Urinary bladder (tissue), 4 donors: ENCODE measurements around the gene KRTAP19-4. TPM values are rescaled to one million over a fixed set of nuclear protein-coding genes. Genes with fewer than 3 reads are reported as not detected.

Experiments used
- DNase-seq: peaks from one replicate; pipeline ENCODE4 v3.0.0-alpha.2; 2015; ENCODE audit errors: extremely low spot score
- H3K27ac ChIP-seq: one replicate; pipeline ENCODE4 v1.5.1; 2013; ENCODE audit warnings: low read depth, mild to moderate bottlenecking, moderate library complexity
- H3K36me3 ChIP-seq: one replicate; pipeline ENCODE4 v1.6.1; 2013; ENCODE audit warnings: mild to moderate bottlenecking, moderate library complexity; ENCODE audit not compliant: insufficient read depth
- H3K4me1 ChIP-seq: one replicate; pipeline ENCODE4 v1.6.1; 2013; ENCODE audit warnings: mild to moderate bottlenecking, moderate library complexity; ENCODE audit not compliant: insufficient read depth
- H3K4me3 ChIP-seq: one replicate; pipeline ENCODE4 v1.5.1; 2013; ENCODE audit warnings: low read depth, low read length
- WGBS: extraction: QIAGEN DNeasy Blood & Tissue Kit; methylation state at CpG from one replicate; pipeline ENCODE4 v1.1.7; 2013; 5-methylcytosine and 5-hydroxymethylcytosine counted together
- polyA plus RNA-seq: library from polyadenylated mRNA; stranded (reverse); fragments of 200-250 nt; gene quantifications from one replicate; pipeline ENCODE4 v1.2.3, GENCODE V29; 2013
- small RNA-seq: library from RNA; depleted of rRNA; stranded (forward); fragments of <200 nt; gene quantifications from one replicate; pipeline ENCODE3, GENCODE V24; 2014
- total RNA-seq: library from RNA; depleted of rRNA; stranded (reverse); fragments of >200 nt; gene quantifications from one replicate; pipeline ENCODE4 v1.2.3, GENCODE V29; 2014
- donor health status: healthy with polysubstance abuse.
- donor health status: healthy.

The KRTAP19-4 gene
- total and polyA plus RNA-seq, 2 donors: not detected

- 45% methylated on average over 6 of the region's 6 CpGs for WGBS
- H3K36me3 ChIP-seq: no peaks in the 10 kb centered on the region
Observed at GRCh38 chr21:30468900-30469714, 27.9 kb downstream of the KRTAP19-4 start.

GRCh38 chr21:30463713-30464112, 33.3 kb downstream of the KRTAP19-4 start:
- no peaks in the 10 kb centered on the region for H3K36me3 ChIP-seq
- no peak overlapping the region for H3K4me3 ChIP-seq
- no peaks in the 10 kb centered on the region for H3K4me1 ChIP-seq
- no peak overlapping the region for H3K27ac ChIP-seq
- DNase-seq: no peak
- WGBS: 50% methylated on average over 3 of the region's 3 CpGs

More at GRCh38 chr21:30468900-30469714, 27.9 kb downstream of the KRTAP19-4 start:
- no peak overlapping the region for H3K4me3 ChIP-seq
- no peak for DNase-seq
- H3K4me1 ChIP-seq: no peaks in the 10 kb centered on the region
- H3K27ac ChIP-seq: no peak overlapping the region

DNA sequence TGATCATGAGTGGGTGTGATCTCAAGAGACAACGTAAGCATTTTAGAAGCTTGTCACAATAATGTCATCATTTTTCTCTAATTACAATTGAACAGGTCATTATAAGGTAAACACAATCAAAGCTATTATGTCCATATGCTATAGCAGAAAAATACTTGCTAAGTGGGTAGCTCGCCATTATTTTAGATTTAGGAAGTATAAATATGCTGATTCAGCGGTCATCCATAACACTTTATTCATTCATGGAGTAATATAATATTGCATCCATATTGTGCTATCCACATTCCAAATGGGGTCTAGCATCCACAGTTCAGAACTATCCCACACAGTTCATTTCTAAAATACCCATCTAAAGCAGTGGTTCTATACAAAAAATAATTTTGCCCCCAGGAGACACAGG, 48.5 kb downstream of the KRTAP19-4 start:
- H3K27ac ChIP-seq: no peak overlapping the region
- DNase-seq: no peak
- no peak overlapping the region for H3K4me3 ChIP-seq
- 93% methylated on average over 3 of the region's 3 CpGs for WGBS
- H3K4me1 ChIP-seq: no peaks in the 10 kb centered on the region
- no peaks in the 10 kb centered on the region for H3K36me3 ChIP-seq

GRCh38 chr21:30447056-30447455, 49.9 kb downstream of the KRTAP19-4 start:
- no peak overlapping the region for H3K4me3 ChIP-seq
- H3K4me1 ChIP-seq: no peaks in the 10 kb centered on the region
- no peak overlapping the region for H3K27ac ChIP-seq
- H3K36me3 ChIP-seq: no peaks in the 10 kb centered on the region
- DNase-seq: no peak
- 57% methylated on average over 4 of the region's 4 CpGs for WGBS

Small RNAs within 50 kb of the gene (small RNA-seq; reads per million reads assigned to genes)
- gene AP000567.1 (not detected), gene KRTAP19-10P (not detected), gene KRTAP19-11P (not detected), gene KRTAP19-9P (not detected)

Other genes with a start within 250 kb of the KRTAP19-4 start
- not detected for gene KRTAP24-1, start 214.2 kb downstream of the KRTAP19-4 start, total RNA-seq
- gene KRTAP24-1, start 214.2 kb downstream of the KRTAP19-4 start, polyA plus RNA-seq: not detected
- not detected for gene KRTAP25-1, start 207.7 kb downstream of the KRTAP19-4 start, total RNA-seq
- not detected for gene KRTAP25-1, start 207.7 kb downstream of the KRTAP19-4 start, polyA plus RNA-seq
- gene KRTAP26-1, start 176.8 kb downstream of the KRTAP19-4 start, total RNA-seq: not detected
- not detected for gene KRTAP26-1, start 176.8 kb downstream of the KRTAP19-4 start, polyA plus RNA-seq
- not detected for gene KRTAP27-1, start 159.5 kb downstream of the KRTAP19-4 start, total RNA-seq
- gene KRTAP27-1, start 159.5 kb downstream of the KRTAP19-4 start, polyA plus RNA-seq: not detected
- not detected for gene KRTAP23-1, start 148.6 kb downstream of the KRTAP19-4 start, total RNA-seq
- not detected for gene KRTAP23-1, start 148.6 kb downstream of the KRTAP19-4 start, polyA plus RNA-seq
- not detected for gene KRTAP13-2, start 124.9 kb downstream of the KRTAP19-4 start, total RNA-seq
- not detected for gene KRTAP13-2, start 124.9 kb downstream of the KRTAP19-4 start, polyA plus RNA-seq
- gene KRTAP13-1, start 101.1 kb downstream of the KRTAP19-4 start, total RNA-seq: not detected
- not detected for gene KRTAP13-1, start 101.1 kb downstream of the KRTAP19-4 start, polyA plus RNA-seq
- not detected for gene KRTAP13-3, start 71.2 kb downstream of the KRTAP19-4 start, total RNA-seq
- gene KRTAP13-3, start 71.2 kb downstream of the KRTAP19-4 start, polyA plus RNA-seq: not detected
- not detected for gene KRTAP13-4, start 66.9 kb downstream of the KRTAP19-4 start, total RNA-seq
- gene KRTAP13-4, start 66.9 kb downstream of the KRTAP19-4 start, polyA plus RNA-seq: not detected
- gene KRTAP15-1, start 56.9 kb downstream of the KRTAP19-4 start, total RNA-seq: not detected
- not detected for gene KRTAP15-1, start 56.9 kb downstream of the KRTAP19-4 start, polyA plus RNA-seq
- not detected for gene KRTAP19-1, start 16.8 kb downstream of the KRTAP19-4 start, total RNA-seq
- gene KRTAP19-1, start 16.8 kb downstream of the KRTAP19-4 start, polyA plus RNA-seq: not detected
- gene KRTAP19-2, start 9.7 kb downstream of the KRTAP19-4 start, total RNA-seq: not detected
- gene KRTAP19-2, start 9.7 kb downstream of the KRTAP19-4 start, polyA plus RNA-seq: not detected
- not detected for gene KRTAP19-3, start 5.2 kb downstream of the KRTAP19-4 start, total RNA-seq
- not detected for gene KRTAP19-3, start 5.2 kb downstream of the KRTAP19-4 start, polyA plus RNA-seq
- gene KRTAP19-5, start 5.0 kb upstream of the KRTAP19-4 start, total RNA-seq: not detected
- gene KRTAP19-5, start 5.0 kb upstream of the KRTAP19-4 start, polyA plus RNA-seq: not detected
- gene KRTAP19-6, start 44.7 kb upstream of the KRTAP19-4 start, total RNA-seq: not detected
- not detected for gene KRTAP19-6, start 44.7 kb upstream of the KRTAP19-4 start, polyA plus RNA-seq
- not detected for gene KRTAP19-7, start 64.1 kb upstream of the KRTAP19-4 start, total RNA-seq
- not detected for gene KRTAP19-7, start 64.1 kb upstream of the KRTAP19-4 start, polyA plus RNA-seq
- not detected for gene KRTAP22-2, start 93.2 kb upstream of the KRTAP19-4 start, total RNA-seq
- not detected for gene KRTAP22-2, start 93.2 kb upstream of the KRTAP19-4 start, polyA plus RNA-seq
- not detected for gene KRTAP6-3, start 95.3 kb upstream of the KRTAP19-4 start, total RNA-seq
- not detected for gene KRTAP6-3, start 95.3 kb upstream of the KRTAP19-4 start, polyA plus RNA-seq
- gene KRTAP6-2, start 101.7 kb upstream of the KRTAP19-4 start, total RNA-seq: not detected
- gene KRTAP6-2, start 101.7 kb upstream of the KRTAP19-4 start, polyA plus RNA-seq: not detected
- gene KRTAP22-1, start 103.9 kb upstream of the KRTAP19-4 start, total RNA-seq: not detected
- not detected for gene KRTAP22-1, start 103.9 kb upstream of the KRTAP19-4 start, polyA plus RNA-seq
- not detected for gene KRTAP6-1, start 116.8 kb upstream of the KRTAP19-4 start, total RNA-seq
- gene KRTAP6-1, start 116.8 kb upstream of the KRTAP19-4 start, polyA plus RNA-seq: not detected
- gene KRTAP20-1, start 119.3 kb upstream of the KRTAP19-4 start, total RNA-seq: not detected
- not detected for gene KRTAP20-1, start 119.3 kb upstream of the KRTAP19-4 start, polyA plus RNA-seq
- not detected for gene KRTAP20-4, start 123.5 kb upstream of the KRTAP19-4 start, total RNA-seq
- not detected for gene KRTAP20-4, start 123.5 kb upstream of the KRTAP19-4 start, polyA plus RNA-seq
- gene KRTAP20-2, start 138.0 kb upstream of the KRTAP19-4 start, total RNA-seq: not detected
- gene KRTAP20-2, start 138.0 kb upstream of the KRTAP19-4 start, polyA plus RNA-seq: not detected
- not detected for gene KRTAP20-3, start 145.7 kb upstream of the KRTAP19-4 start, total RNA-seq
- not detected for gene KRTAP20-3, start 145.7 kb upstream of the KRTAP19-4 start, polyA plus RNA-seq
- gene KRTAP21-3, start 221.6 kb upstream of the KRTAP19-4 start, total RNA-seq: not detected
- not detected for gene KRTAP21-3, start 221.6 kb upstream of the KRTAP19-4 start, polyA plus RNA-seq